Measurements from ENCODE around the gene MPHOSPH10. TPM values are rescaled to one million over a fixed set of nuclear protein-coding genes. Genes with fewer than 3 reads are reported as not detected.

Gene MPHOSPH10
- polyA plus RNA-seq, 1 donor from 2014 or later: 39.0 TPM

DNA sequence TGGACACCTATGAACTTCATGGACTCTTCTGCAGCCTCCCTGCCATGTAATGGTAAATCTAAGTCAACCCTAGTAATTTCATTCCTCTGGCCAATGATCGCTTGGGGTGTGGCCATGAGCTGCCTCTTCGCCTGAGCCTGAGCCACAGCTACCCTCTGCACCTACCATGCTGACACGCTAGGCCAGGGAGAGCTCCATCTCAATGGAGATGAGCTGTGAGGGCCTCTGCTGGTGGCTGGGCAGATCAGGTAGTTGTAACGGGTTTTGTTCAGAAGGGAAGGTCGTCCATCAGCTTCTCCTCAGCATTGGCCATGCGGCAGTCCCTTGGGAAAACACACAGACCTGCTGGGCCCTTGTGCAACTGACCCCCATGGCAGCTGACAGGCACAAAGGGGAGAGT, 24.4 kb downstream of the MPHOSPH10 start:
- no peaks in the 10 kb centered on the region for H3F3A ChIP-seq (ENCODE audit: insufficient read depth, low read length, poor library complexity, severe bottlenecking)
- no peaks in the 10 kb centered on the region for H3K36me3 ChIP-seq (ENCODE audit: insufficient read depth, low read length)
- H3K4me3 ChIP-seq (ENCODE audit: low read length): no peak overlapping the region
- H3K27ac ChIP-seq (ENCODE audit: low read length): no peak overlapping the region
- H2AFZ ChIP-seq (ENCODE audit: low read depth, low read length): no peak overlapping the region
- no peaks in the 10 kb centered on the region for H3K9me2 ChIP-seq (ENCODE audit: insufficient read depth, low read length)
- TF ChIP-seq CTCF (IDR thresholded peaks at IDR 0.05; ENCODE audit: poor library complexity, severe bottlenecking) (no peak), SMC3 (conservative IDR thresholded peaks at IDR 0.05; ENCODE audit: poor library complexity) (no peak), EP300 (conservative IDR thresholded peaks at IDR 0.05; ENCODE audit: poor library complexity, severe bottlenecking) (no peak), MXI1 (conservative IDR thresholded peaks at IDR 0.05; ENCODE audit: poor library complexity, severe bottlenecking) (no peak), TAF1 (IDR thresholded peaks at IDR 0.05; ENCODE audit: low read depth) (no peak), RAD21 (conservative IDR thresholded peaks at IDR 0.05) (no peak), POLR2AphosphoS5 (IDR thresholded peaks at IDR 0.05) (no peak), EZH2 (IDR thresholded peaks at IDR 0.05; ENCODE audit: borderline replicate concordance, insufficient read depth, low read length, poor library complexity, severe bottlenecking) (no peak)
- TF ChIP-seq, protein P1, sequence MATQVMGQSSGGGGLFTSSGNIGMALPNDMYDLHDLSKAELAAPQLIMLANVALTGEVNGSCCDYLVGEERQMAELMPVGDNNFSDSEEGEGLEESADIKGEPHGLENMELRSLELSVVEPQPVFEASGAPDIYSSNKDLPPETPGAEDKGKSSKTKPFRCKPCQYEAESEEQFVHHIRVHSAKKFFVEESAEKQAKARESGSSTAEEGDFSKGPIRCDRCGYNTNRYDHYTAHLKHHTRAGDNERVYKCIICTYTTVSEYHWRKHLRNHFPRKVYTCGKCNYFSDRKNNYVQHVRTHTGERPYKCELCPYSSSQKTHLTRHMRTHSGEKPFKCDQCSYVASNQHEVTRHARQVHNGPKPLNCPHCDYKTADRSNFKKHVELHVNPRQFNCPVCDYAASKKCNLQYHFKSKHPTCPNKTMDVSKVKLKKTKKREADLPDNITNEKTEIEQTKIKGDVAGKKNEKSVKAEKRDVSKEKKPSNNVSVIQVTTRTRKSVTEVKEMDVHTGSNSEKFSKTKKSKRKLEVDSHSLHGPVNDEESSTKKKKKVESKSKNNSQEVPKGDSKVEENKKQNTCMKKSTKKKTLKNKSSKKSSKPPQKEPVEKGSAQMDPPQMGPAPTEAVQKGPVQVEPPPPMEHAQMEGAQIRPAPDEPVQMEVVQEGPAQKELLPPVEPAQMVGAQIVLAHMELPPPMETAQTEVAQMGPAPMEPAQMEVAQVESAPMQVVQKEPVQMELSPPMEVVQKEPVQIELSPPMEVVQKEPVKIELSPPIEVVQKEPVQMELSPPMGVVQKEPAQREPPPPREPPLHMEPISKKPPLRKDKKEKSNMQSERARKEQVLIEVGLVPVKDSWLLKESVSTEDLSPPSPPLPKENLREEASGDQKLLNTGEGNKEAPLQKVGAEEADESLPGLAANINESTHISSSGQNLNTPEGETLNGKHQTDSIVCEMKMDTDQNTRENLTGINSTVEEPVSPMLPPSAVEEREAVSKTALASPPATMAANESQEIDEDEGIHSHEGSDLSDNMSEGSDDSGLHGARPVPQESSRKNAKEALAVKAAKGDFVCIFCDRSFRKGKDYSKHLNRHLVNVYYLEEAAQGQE (IDR thresholded peaks at IDR 0.05; ENCODE audit: borderline replicate concordance): no peak
- H3K9me3 ChIP-seq (ENCODE audit: low read length): no peaks in the 10 kb centered on the region
- H3K9ac ChIP-seq (ENCODE audit: low read length): no peak overlapping the region
- no peaks in the 10 kb centered on the region for H4K20me1 ChIP-seq (ENCODE audit: insufficient read depth)
- H3K79me2 ChIP-seq (replicated peaks; ENCODE audit: insufficient read depth, low read length): no peaks in the 10 kb centered on the region
- H3K27me3 ChIP-seq (ENCODE audit: insufficient read depth, low read depth, low read length): no peaks in the 10 kb centered on the region
- H3K4me2 ChIP-seq (ENCODE audit: low read length): no peak overlapping the region

DNA sequence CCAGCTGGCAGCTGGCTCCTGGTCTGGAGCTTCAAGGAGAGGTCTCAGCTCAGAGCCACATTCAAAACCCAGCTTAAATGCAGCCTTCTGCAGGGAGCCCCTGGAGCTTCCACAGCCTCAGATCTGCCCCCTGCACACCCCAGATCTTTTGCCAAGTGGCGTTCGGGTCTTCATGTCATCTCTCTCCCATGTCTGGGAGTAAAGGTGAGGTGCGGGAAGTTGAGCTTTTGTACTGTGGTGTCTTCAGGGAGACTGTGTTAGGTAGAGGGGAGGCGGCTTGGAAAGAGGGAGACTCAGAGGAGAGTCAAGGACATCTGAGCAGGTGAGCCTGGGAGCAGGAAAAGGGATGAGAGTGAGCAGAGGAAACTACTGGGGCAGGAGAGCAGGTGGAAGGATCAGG, 25.4 kb downstream of the MPHOSPH10 start:
- Histone ChIP-seq H3K36me3 (ENCODE audit: insufficient read depth, low read length) (no peaks in the 10 kb centered on the region), H2AFZ (ENCODE audit: low read depth, low read length) (no peak overlapping the region), H3K4me3 (ENCODE audit: low read length) (no peak overlapping the region), H3K27me3 (ENCODE audit: insufficient read depth, low read depth, low read length) (no peaks in the 10 kb centered on the region), H3F3A (ENCODE audit: insufficient read depth, low read length, poor library complexity, severe bottlenecking) (no peaks in the 10 kb centered on the region), H3K9ac (ENCODE audit: low read length) (no peak overlapping the region), H3K9me3 (ENCODE audit: low read length) (no peaks in the 10 kb centered on the region), H3K9me2 (ENCODE audit: insufficient read depth, low read length) (no peaks in the 10 kb centered on the region), H3K27ac (ENCODE audit: low read length) (no peak overlapping the region), H3K79me2 (replicated peaks; ENCODE audit: insufficient read depth, low read length) (no peaks in the 10 kb centered on the region), H4K20me1 (ENCODE audit: insufficient read depth) (no peaks in the 10 kb centered on the region), H3K4me2 (ENCODE audit: low read length) (no peak overlapping the region)
- TF ChIP-seq RAD21 (conservative IDR thresholded peaks at IDR 0.05) (no peak), EP300 (conservative IDR thresholded peaks at IDR 0.05; ENCODE audit: poor library complexity, severe bottlenecking) (no peak), TAF1 (IDR thresholded peaks at IDR 0.05; ENCODE audit: low read depth) (no peak), CTCF (IDR thresholded peaks at IDR 0.05; ENCODE audit: poor library complexity, severe bottlenecking) (no peak), SMC3 (conservative IDR thresholded peaks at IDR 0.05; ENCODE audit: poor library complexity) (no peak), MXI1 (conservative IDR thresholded peaks at IDR 0.05; ENCODE audit: poor library complexity, severe bottlenecking) (no peak), POLR2AphosphoS5 (IDR thresholded peaks at IDR 0.05) (no peak), EZH2 (IDR thresholded peaks at IDR 0.05; ENCODE audit: borderline replicate concordance, insufficient read depth, low read length, poor library complexity, severe bottlenecking) (no peak)
- TF ChIP-seq, protein P1 (IDR thresholded peaks at IDR 0.05; ENCODE audit: borderline replicate concordance): no peak
